ENCODE data around the gene MAGOHB. TPM values are rescaled to one million over a fixed set of nuclear protein-coding genes. Genes with fewer than 3 reads are reported as not detected.

MAGOHB gene
- polyA plus RNA-seq, 1 experiment = 42.9 TPM

- ChIA-PET CTCF (no interaction called here), POLR2A (no interaction called here)
- no peak for TF ChIP-seq CTCF (IDR thresholded peaks at IDR 0.05; ENCODE audit: low read depth, low read length)
- H3K27ac ChIP-seq (ENCODE audit: low read depth, low read length) = no peak overlapping the region
- DNase-seq (ENCODE audit: low read depth, low spot score) = no peak
- H3K9me3 ChIP-seq (ENCODE audit: control insufficient read depth, insufficient read depth, low read length) = peaks cover 7% of the 10 kb centered on the region
- H3K4me3 ChIP-seq (ENCODE audit: low read depth, low read length) = no peak overlapping the region
- H3K27me3 ChIP-seq (ENCODE audit: control insufficient read depth, insufficient read depth, low read length) = no peaks in the 10 kb centered on the region
Observed at GRCh38 chr12:10645910-10646309, 32.5 kb upstream of the MAGOHB start.

- Histone ChIP-seq H3K9me3 (ENCODE audit: control insufficient read depth, insufficient read depth, low read length) (peaks cover 5% of the 10 kb centered on the region), H3K4me3 (ENCODE audit: low read depth, low read length) (no peak overlapping the region), H3K27ac (ENCODE audit: low read depth, low read length) (peak overlapping the region; percentile 22), H3K27me3 (ENCODE audit: control insufficient read depth, insufficient read depth, low read length) (no peaks in the 10 kb centered on the region)
- TF ChIP-seq CTCF (IDR thresholded peaks at IDR 0.05; ENCODE audit: low read depth, low read length) = no peak
- ChIA-PET CTCF (interaction anchor here (0.6 kb wide), 1 partner anchor 108 kb away, joined by 3 read pairs; no protein-coding TSS in a partner anchor), POLR2A (no interaction called here)
- no peak for DNase-seq (ENCODE audit: low read depth, low spot score)
Observed at GRCh38 chr12:10641735-10642500, 28.5 kb upstream of the MAGOHB start.

GRCh38 chr12:10638728-10639127 is 25.3 kb upstream of the MAGOHB start:
- TF ChIP-seq CTCF (IDR thresholded peaks at IDR 0.05; ENCODE audit: low read depth, low read length) = no peak
- DNase-seq (ENCODE audit: low read depth, low spot score) = no peak
- POLR2A ChIA-PET = no interaction called here
- CTCF ChIA-PET = no interaction called here
- Histone ChIP-seq H3K9me3 (ENCODE audit: control insufficient read depth, insufficient read depth, low read length) (no peaks in the 10 kb centered on the region), H3K27me3 (ENCODE audit: control insufficient read depth, insufficient read depth, low read length) (no peaks in the 10 kb centered on the region), H3K4me3 (ENCODE audit: low read depth, low read length) (no peak overlapping the region), H3K27ac (ENCODE audit: low read depth, low read length) (no peak overlapping the region)

GRCh38 chr12:10636611-10637010 is 23.2 kb upstream of the MAGOHB start:
- ChIA-PET CTCF (no interaction called here), POLR2A (no interaction called here)
- no peak overlapping the region for H3K27ac ChIP-seq (ENCODE audit: low read depth, low read length)
- no peaks in the 10 kb centered on the region for H3K9me3 ChIP-seq (ENCODE audit: control insufficient read depth, insufficient read depth, low read length)
- no peak for DNase-seq (ENCODE audit: low read depth, low spot score)
- no peak for TF ChIP-seq CTCF (IDR thresholded peaks at IDR 0.05; ENCODE audit: low read depth, low read length)
- no peak overlapping the region for H3K4me3 ChIP-seq (ENCODE audit: low read depth, low read length)
- no peaks in the 10 kb centered on the region for H3K27me3 ChIP-seq (ENCODE audit: control insufficient read depth, insufficient read depth, low read length)

- H3K4me3 ChIP-seq (ENCODE audit: low read depth, low read length) = no peak overlapping the region
- DNase-seq (ENCODE audit: low read depth, low spot score) = no peak
- POLR2A ChIA-PET = no interaction called here
- no peak for TF ChIP-seq CTCF (IDR thresholded peaks at IDR 0.05; ENCODE audit: low read depth, low read length)
- no peak overlapping the region for H3K27ac ChIP-seq (ENCODE audit: low read depth, low read length)
- no peaks in the 10 kb centered on the region for H3K9me3 ChIP-seq (ENCODE audit: control insufficient read depth, insufficient read depth, low read length)
- H3K27me3 ChIP-seq (ENCODE audit: control insufficient read depth, insufficient read depth, low read length) = no peaks in the 10 kb centered on the region
- CTCF ChIA-PET = no interaction called here
Observed at GRCh38 chr12:10636124-10636523, 22.7 kb upstream of the MAGOHB start.

Measured in AG04450 (cell line).